ENCODE data around the gene LRRC36.

GRCh38 chr16:67399218-67399733 is 72.7 kb downstream of the LRRC36 start:
- no peak for TF ChIP-seq ETV6 (IDR thresholded peaks at IDR 0.05; ENCODE audit: borderline replicate concordance in 1 of 2, low read depth in 2 of 2, low read length in 1 of 2)
- TF ChIP-seq ETV6 (CRISPR knock-in tag; IDR thresholded peaks at IDR 0.05; ENCODE audit: borderline replicate concordance): no peak
- TF ChIP-seq DPF2 (IDR thresholded peaks at IDR 0.05): no peak
- TF ChIP-seq CHD7 (IDR thresholded peaks at IDR 0.05; ENCODE audit: low read depth, low read length): no peak
- TF ChIP-seq ZNF76 (CRISPR knock-in tag; IDR thresholded peaks at IDR 0.05; ENCODE audit: borderline replicate concordance): no peak
- TF ChIP-seq EP300 (IDR thresholded peaks at IDR 0.05; ENCODE audit: low read length): no peak
- no peak for TF ChIP-seq CREB3 (tag; conservative IDR thresholded peaks at IDR 0.05; ENCODE audit: low read depth)
- no peak for TF ChIP-seq ZNF184 (CRISPR knock-in tag; IDR thresholded peaks at IDR 0.05)
- no peak for TF ChIP-seq E2F8 (IDR thresholded peaks at IDR 0.05; ENCODE audit: low read depth, partially characterized antibody)
- TF ChIP-seq CTCF (IDR thresholded peaks at IDR 0.05 in 2 of 3, conservative IDR thresholded peaks at IDR 0.05 in 1 of 3; ENCODE audit: insufficient read depth in 2 of 3, low read depth in 1 of 3, low read length in 3 of 3): peak; percentile 84 to 94 (median 89)
- TF ChIP-seq GATA2 (CRISPR knock-in tag; IDR thresholded peaks at IDR 0.05): no peak

All from K562 (cell line).